Measurements from ENCODE around the gene TMEM132A.

TMEM132A gene

GRCh38 chr11:60924110-60924905 lies at the start of gene TMEM132A:
TSS of gene TMEM132A (plus strand) at chr11:60924460. CDS start at chr11:60924634, 174 bp downstream.
- DNase-seq, result peak; percentile 78

DNA sequence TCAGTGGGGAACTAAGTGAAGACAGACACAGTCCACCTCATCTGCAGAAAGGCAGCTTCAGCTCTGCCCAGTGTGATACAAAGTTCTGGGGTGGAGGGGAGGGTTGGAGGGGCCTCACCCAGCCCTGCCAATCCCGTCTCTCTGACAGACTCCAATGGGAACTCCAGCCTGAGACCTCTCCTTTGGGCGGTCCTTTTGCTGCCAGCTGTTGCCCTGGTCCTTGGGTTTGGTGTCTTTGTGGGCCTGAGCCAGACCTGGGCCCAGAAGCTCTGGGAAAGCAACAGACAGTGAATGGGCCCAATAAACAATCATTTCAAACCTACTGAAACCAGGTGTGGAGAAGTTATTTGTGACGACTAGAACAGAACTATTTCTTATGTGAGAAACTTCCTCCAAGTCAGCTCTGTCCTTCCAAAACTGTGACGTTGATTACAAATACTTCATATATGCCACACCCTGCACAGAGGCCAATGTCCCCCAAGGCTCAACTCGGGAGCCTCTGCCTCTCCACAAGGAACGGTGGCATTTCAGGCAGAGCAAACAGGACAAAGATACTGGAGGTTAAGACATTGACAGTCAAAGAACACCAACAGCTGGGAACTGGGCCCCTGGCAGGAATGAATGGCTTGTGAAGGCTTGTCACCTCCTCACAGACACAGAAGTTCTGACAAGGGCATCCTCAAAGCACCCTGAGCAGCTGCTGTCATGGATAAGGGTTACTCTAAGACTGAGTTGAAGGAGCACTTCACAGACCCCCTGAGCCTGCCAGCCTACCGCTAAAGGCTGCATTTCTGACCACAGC lies 48.7 kb upstream of the TMEM132A start:
- DNase-seq, result no peak

GRCh38 chr11:60876168-60876485 lies 48.1 kb upstream of the TMEM132A start:
- DNase-seq, result no peak

GRCh38 chr11:60878245-60879101 lies 45.8 kb upstream of the TMEM132A start:
- DNase-seq, result no peak

GRCh38 chr11:60879104-60879503 lies 45.2 kb upstream of the TMEM132A start:
- no peak for DNase-seq

- no peak for DNase-seq
Observed at GRCh38 chr11:60879971-60880588, 44.2 kb upstream of the TMEM132A start.

GRCh38 chr11:60880643-60881282 lies 43.5 kb upstream of the TMEM132A start:
- no peak for DNase-seq

- peak; percentile 19 for DNase-seq
Observed at GRCh38 chr11:60887556-60887955, 36.7 kb upstream of the TMEM132A start.

GRCh38 chr11:60889869-60890311 lies 34.4 kb upstream of the TMEM132A start:
- no peak for DNase-seq

GRCh38 chr11:60890696-60891095 lies 33.6 kb upstream of the TMEM132A start:
- no peak for DNase-seq

- DNase-seq, result no peak
Observed at GRCh38 chr11:60891103-60891741, 33.0 kb upstream of the TMEM132A start.

DNA sequence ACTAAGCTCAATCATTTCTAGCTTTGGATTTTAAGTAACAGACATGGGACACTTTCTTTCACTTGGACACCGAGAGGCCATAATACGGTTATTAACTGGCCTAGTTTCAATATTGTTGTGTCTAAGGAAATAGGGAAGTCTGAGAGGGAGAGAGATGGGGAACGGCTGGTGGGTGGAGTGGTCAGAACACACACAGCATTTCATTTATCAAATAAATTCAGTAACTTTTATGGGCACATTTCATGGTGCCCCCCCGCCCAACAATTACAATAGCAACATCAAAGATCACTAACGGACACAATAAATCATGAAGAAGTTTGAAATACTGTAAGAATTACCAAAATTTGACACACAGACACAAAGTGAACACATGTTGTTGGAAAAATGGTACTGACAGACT lies 28.6 kb upstream of the TMEM132A start:
- DNase-seq, result no peak

DNA sequence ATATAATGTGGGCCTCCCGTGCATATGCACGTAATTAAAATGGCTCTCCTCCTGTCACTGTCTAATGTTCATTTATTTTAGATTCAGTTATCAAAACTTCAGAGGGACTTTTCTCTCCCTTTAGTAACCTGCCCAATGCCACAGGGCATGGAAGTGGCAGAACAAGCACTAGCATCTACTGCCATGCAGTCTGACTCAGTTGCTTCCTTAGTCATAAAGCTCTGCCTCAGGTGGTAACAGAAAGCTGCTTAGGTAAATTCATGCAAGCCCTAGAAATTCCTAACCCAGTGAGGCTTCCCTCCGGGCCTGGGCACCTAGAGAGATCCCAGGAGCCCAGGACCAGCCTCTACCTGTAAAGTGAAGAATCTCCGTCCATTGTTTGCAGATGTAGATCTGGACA lies 26.8 kb upstream of the TMEM132A start:
- no peak for DNase-seq

GRCh38 chr11:60899046-60899936 lies 25.0 kb upstream of the TMEM132A start:
- DNase-seq, result peak; percentile 8

- no peak for DNase-seq
Observed at GRCh38 chr11:60899977-60900376, 24.3 kb upstream of the TMEM132A start.

DNA sequence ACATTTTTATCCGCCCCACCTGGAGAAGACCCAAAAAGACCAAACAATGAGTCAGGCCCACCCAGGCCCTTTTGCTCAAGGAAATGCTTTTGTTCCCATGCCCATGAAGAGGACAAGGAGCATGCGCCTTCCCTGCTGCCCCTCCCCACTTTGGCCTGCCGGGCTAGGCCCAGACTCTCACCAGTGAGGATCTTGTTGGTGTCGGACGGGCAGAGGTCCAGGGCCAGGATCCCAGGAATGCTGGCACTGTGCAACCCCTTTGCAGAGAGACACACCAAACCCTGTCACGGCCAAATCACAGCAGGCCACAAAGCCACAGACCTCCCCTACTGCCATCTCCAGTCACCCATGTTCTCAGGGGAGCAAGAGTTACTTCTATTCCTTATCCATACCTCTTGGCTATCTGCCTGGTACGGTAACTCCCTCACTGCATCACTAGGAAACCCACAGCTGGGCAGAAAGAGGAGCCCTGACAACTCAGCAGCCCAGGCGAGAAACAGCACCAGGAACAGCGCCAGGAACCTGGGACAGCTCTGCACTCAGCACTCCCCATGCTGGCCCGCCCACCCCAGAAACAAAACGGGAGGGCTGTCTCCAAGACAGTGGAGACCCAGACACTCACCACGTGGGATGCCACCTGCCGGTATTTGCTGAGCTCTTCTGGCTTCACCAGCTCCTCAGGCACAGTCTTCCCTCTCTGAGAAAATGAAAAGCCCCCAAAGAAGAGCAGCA lies 23.4 kb upstream of the TMEM132A start:
- DNase-seq, result no peak

- DNase-seq, result no peak
Observed at GRCh38 chr11:60902625-60903024, 21.6 kb upstream of the TMEM132A start.

GRCh38 chr11:60905047-60905446 lies 19.2 kb upstream of the TMEM132A start:
- no peak for DNase-seq

DNA sequence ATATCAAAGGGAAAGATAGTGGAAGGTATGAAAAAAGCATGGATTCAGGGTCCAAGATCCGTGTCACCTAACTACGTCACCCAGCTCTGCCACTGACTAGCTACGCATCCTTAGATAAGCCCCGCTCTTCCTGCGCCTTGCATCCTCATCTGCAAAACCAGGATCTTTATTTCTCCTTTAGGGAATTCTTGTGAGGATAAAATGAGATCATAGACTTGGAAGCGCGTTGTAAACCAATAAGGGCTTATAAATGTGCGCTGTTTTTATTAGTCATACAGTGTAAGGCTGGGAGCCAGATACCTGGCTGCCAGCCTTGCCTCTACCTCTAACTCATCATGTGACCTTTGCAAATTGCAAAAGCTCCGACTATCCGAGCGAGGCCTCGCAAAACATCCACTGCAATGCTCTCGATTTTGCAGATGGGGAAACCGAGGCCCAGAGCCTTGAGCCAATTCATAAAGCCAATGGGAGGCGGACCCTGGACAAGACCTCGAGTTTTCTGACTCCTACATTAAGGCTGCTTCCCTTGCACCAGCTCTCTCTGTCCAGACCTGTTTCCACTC lies 18.6 kb upstream of the TMEM132A start:
- DNase-seq, result no peak

All from NCI-H1105 (cell line).